COLO829 (cell line): ENCODE measurements around the gene SH2D5.

Experiments used
- DNase-seq: peaks from one replicate; pipeline ENCODE4 v3.0.0; 2012; ENCODE audit warnings: low spot score

The SH2D5 gene

DNA sequence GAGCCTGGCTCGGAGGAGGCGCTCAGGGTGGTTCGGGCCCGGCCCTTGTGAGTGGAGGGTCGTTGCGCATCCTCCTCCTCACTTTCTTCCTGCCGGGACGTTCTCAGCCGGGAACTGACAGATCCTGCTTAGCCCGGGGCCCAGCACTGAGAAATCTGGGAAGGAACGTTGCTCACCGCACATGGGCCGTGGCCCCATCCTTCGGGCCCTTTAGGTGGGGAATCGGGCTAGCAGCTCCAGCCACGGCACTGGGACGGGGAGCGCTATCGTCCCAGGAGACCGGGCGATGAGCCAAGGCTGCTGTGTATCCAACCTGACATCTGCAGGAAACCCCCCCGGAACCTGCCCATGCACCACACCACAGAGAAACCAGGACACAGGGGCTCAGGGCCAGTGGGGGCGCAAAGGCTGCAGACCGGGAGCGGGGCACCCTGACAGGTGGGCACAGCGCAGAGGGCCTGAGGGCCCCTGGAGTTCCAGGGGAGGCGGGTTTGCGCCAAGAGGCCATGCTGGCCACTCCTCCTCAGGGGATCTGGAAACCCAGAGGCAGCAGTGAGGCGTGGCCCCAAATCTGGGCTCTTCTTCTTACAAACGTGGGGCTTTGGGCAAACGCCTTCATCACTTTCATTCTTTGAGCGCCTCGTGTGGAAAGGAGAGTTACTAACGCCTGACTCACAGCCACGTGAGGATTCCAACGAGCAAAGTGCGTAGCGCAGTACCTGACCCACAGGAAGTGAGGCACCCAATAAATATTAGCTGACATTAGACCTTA lies at the start of gene SH2D5:
TSS of gene SH2D5 (minus strand) at position 116 of the 772 bp plus-strand sequence. CDS start 4,659 bp downstream, outside the sequence.
- peak; percentile 91 for DNase-seq

DNA sequence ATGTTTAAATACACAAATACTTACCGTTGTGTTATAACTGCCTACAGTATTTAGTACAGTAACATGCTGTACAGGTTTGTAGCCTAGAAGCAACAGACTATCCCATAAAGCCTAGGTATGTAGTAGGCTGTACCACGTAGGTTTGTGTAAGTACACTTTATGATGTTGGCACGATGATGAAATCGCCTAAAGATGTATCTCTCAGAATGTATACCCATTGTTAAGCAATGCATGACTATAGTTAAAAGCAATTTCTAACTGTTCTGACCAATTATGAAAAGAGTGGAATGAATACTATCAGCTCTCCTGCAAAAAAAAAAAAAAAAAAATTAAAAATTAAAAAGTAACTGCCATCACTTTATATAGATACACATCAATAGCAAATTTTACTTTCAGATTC lies 43.2 kb upstream of the SH2D5 start:
- DNase-seq, result no peak

DNA sequence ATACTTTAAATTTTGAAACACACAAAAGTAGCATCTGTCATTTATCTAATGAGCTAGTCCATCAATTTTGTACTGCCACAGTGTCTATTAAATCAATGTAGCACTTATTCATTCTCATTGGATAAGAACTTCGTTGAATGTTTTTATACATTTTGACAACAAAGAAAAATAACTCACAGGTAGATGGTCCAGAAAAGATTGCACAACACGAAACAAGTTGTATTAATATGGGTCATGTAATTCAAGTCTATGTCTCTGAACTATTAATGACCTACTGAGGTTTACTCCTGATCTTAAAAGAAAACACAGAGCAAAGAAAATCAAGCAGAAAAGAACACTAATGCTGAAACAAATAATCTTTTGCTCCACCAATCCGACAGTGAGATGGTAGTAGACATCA lies 39.3 kb upstream of the SH2D5 start:
- no peak for DNase-seq

DNA sequence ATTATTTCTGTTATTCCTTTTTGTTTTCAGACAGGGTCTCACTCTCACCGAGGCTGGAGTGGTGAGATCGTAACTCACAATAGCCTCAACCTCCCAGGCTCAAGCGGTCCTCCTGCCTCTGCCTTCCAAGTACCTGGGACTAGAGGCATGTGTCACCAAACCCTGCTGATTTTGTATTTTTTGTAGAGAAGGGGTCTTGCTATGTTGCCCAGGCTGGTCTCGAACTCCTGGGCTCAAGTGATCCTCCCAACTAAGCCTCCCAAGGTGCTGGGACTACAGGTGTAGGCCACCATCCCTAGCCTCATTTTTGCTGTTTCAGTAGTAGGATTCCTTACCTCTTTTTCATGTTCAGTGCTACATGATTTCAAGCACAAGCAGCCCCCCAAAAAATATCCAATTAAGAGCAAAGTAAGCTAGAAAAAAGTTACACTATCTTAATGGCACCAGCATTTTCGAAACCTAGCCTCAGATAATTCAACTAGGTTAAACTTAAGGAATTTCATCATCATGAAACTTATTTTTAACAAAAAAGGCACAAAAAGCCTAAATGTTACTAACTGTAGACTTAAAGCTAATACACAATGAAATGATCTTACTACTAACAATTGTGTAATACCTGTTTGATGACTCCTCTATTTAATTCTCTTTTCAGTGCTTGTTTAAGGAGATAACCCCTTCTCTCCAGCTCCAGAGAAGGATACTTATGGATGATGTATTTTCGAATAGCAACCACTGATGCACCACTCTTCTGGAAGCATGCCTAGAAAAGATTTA lies 38.0 kb upstream of the SH2D5 start:
- DNase-seq, result no peak

DNA sequence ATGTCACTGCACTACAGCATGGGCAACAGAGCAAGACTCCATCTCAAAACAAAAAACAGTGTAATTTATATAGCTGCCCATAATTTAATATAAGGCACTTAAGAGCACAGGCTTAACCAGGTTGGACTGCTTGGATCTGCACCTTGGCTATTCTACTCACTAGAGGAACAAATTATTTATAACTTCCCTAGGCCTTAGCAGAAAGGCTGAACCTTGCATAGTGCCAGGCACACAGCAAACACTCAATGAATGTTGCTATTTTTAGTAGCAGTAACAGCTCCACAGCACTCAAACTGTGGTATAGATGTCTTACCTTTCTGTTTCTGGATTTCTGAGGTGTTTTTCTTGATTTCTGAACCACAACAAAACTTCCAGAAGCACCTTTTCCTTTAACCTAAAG lies 34.8 kb upstream of the SH2D5 start:
- no peak for DNase-seq

DNA sequence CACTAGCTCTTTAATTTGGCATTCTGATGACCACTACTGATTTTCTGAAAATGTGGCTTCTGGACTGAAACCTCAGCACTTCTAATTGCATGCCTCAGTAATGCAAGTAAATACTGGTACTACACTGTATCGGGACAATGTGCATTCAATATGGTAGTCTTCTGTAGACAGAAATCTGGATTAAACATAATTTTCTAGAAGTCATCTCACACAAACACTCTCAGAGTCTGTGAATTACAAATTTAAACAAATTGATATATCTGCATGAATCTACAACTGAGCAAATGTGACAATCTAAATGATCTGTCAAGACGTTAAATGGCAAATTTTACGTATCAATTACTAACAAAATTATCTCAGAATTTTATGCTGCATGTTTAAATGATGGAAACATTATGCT lies 30.9 kb upstream of the SH2D5 start:
- DNase-seq, result no peak

DNA sequence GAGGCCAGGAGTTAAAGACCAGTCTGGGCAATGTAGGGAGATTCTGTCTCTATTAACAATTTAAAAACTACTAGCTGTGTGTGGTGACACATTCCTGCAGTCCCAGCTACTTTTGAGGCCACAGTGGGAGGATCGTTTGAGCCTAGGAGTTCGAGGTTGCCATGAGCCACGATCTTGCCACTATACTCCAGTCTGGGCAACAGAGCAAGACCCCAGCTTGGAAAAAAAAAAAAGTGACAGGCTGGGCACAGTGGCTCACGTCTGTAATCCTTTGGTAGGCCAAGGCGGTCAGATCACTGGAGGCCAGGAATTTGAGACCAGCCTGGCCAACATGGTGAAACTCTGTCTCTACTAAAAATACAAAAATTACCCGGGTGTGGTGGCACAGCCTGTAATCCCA lies 27.8 kb upstream of the SH2D5 start:
- no peak for DNase-seq

DNA sequence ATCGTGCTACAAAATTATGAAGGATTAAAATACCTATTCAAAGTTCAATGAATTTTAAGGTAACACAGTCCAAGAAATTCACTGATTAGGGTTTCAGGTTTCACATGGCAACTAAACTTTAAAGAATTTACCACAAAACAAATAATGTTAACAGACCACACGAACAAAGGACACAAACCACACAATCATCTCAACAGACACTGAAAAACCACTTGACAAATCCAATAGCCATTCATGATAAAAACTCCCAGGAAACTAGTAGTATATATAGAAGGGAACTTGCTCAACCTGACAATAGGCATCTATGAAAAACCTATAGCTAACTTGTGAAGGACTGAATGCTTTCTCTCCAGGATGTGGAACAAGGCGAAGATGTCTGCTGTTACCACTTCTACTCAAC lies 21.1 kb upstream of the SH2D5 start:
- no peak for DNase-seq

DNA sequence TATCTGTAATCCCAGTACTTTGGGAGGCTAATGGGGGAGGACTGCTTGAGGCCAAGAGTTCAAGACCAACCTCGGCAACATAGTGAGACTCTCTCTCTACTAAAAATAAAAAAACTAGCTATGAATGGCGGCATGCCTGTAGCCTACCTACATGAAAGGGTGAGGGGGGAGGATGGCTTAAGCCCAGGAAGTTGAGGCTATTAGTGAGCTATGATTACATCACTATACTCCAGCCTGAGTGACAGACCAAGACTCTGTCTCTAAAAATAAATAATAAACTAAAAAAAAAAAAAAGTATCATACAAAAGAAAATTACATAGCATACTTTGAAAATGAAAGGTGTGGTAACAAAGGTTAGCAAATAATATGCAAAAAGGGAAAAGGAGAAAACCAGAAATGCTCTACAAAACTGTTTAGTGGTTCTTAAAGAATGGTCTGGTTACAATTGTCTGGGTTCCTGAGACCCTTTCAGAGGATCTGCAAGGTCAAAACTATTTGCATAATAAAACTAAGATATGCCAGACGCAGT lies 19.0 kb upstream of the SH2D5 start:
- no peak for DNase-seq

DNA sequence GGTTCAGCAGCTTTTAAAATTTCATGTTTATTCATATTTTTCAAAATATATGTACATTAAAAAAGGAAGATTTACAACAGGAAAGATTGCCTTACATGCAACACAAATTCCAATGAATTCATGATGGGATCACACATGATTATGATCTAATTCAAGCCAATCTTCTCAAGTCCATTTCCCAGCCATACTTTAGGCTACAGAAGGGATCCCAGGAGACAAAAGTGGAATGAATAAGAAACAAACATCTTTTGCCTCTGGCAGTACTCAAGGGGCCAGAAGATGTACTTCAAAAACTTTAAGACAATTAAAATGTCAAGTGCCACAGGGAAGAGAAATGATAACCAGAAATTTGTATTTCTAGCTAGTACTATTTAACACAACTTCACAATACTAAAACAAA lies 10.2 kb upstream of the SH2D5 start:
- DNase-seq, result no peak

DNA sequence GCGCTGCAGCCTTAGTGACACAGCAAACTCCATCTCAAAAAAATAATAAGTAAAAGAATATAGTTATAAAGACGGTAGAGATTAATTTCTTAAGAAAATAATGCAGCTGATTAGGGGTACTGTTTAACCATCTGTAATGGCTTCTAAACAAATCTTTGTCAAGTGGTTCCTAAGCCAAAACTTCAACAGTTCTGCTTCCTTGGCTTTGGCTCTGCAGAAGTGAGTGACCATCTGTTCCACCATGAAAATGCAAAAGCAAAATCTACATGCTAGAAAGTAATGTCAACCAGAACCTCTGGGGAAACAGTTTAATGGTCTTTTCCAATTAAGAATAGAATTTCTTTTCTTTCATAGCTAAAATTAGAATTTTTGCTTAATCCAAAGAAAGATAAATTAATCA lies 8.3 kb upstream of the SH2D5 start:
- DNase-seq, result no peak

DNA sequence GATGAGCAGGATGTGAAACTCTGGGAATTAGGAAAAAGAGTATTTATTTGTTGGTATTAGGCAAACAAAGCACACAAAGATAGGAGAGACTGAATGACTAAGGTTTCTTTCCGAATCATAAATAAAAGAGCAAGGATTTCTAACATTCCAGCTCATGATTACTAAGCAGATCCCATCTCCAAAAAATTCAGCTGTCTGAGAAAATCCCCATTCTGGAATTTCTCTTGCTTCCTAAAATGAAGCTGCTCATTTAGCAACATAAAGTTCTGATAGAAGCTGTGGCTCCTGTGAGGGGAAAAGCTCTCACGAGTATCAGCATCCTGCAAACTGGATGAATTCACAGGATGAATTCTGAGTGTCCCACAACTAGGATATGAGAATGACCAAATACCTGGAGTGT lies 6.7 kb upstream of the SH2D5 start:
- peak; percentile 51 for DNase-seq

DNA sequence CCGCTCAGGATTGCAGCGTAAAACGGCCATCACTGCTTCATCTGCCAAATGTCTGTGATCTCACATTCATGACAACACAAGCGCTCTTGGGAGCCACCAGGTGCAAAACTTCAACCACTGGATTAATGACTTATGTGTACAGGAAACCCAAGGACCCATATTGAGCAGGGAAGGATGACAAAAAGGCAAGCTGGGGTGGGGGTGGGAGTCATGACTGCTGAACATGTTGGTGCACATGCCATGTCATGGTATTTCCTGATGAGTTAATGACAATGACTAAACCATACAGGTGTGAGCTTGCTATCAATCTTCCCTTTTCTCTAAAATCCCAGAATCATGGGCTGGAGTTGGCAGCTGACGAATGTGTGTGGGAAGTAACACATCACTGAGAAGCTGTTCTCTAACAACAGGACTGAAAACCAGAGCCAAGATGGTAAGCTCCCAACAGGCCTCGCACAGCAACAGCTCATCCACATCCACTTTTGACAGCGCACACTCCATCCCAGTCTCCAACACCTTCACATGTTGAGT lies 3.1 kb upstream of the SH2D5 start:
- no peak for DNase-seq

DNA sequence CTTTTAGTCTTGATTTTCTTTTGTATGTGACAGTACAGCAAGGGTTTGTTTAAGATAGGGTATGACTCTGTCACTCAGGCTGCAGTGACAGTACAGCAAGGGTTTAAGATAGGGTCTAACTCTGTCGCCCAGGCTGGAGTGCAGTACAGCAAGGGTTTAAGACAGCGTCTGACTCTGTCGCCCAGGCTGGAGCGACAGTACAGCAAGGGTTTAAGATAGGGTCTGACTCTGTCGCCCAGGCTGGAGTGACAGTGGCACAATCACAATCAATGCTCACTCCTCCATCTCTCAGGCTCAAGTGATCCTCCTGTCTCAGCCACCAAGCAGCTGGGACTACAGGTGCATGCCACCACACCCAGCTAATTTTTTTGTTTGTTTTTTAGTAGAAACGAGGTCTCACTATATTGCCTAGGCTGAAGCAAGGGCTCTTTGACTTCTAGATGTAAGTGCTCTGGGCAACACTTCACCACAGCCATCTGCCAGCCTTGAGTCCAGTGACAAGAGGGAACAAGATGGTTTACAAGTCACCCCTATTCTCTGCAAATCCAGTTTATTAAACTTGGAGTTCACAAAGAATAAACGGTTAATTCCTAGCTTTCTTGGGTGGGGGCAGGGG lies 965 bp upstream of the SH2D5 start:
- no peak for DNase-seq

DNA sequence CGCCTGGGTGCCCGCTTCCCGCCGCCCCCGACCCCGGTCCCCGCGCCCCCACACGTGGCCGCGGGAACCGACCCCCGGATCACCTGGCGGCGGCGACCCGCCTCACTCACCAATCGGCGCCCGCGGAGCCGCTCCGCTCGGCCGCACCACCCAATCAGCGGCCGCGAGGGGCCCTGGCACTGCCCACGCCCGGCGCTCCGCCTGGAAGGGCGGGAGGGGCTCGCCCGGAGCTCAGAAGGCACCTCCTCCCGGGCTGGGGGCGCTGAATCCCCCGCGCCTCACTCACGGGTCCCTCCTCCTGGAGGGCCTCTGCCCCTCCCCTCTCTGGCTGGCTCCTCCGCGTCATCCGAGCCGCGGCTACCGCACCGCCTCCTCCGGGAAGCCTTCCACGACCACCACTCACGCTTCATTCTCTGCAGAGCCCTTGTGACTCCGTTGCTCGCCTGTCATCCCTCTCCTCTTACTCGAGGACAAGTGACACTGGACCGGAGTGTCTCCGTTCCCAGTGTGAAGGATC lies 374 bp downstream of the SH2D5 start:
- DNase-seq, result peak; percentile 59

DNA sequence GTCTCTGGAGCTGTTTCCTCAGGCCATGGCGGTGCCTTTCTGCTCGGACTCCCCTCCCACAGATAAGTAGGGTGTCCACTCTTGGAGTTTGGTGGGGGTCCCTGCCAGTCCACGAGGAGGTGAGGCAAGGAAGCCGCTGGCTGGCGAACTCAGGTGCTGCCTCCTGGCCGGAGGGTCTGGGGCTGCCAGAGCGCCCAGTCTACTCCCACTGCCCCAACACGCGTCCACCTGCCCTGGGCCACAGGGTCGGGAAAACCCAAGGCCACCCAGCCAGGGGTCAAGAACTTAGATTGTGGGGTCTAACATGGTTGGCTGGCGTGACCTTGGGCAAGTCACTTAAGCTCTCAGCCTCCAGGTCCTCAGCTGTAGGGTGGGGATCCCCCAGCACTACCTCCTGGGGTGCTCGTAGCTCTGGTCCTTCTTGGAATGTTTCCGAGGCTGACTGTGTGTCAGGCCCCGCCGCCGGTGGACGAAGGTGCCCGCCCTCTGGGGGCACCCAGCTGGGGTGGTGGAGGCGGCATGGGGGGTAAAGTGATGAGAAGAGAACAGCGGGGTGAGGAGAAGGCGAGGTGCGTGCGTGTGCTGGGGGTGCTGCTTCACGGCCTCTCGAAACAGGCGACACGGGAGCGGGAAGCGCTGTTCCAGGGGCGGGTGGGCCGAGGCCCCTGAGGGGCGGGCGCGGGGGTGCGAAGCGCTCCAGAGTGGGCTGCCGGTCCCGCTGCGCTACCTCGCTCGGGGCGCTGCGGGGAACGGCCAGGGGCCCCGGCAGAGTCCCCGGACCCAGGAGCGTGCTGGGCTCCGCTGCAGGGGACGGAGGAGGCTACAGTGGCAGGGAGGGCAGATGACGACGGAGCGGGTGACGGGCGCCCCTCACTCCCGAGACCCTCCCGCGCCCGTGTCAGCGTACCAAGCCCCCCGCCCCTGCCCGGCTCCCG lies 1.2 kb downstream of the SH2D5 start:
- DNase-seq, result no peak

DNA sequence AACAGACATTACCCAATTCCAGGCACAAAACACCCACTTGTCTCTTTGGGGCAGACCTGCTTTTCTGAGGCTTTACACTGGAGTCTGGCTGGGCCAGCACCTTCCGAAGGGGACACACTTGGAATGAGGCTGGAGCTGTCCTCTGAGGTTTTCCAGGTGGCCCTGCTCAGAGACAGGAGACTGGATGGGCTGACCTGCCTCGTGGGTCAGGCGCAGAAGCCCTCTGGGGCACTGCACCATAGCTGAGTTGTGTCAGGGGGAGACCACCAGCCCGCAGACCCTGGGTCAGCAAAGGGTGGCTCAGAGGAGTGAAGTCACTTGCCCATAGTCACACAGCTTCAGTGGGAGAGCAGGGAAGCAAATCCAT lies 1.8 kb downstream of the SH2D5 start:
- no peak for DNase-seq

DNA sequence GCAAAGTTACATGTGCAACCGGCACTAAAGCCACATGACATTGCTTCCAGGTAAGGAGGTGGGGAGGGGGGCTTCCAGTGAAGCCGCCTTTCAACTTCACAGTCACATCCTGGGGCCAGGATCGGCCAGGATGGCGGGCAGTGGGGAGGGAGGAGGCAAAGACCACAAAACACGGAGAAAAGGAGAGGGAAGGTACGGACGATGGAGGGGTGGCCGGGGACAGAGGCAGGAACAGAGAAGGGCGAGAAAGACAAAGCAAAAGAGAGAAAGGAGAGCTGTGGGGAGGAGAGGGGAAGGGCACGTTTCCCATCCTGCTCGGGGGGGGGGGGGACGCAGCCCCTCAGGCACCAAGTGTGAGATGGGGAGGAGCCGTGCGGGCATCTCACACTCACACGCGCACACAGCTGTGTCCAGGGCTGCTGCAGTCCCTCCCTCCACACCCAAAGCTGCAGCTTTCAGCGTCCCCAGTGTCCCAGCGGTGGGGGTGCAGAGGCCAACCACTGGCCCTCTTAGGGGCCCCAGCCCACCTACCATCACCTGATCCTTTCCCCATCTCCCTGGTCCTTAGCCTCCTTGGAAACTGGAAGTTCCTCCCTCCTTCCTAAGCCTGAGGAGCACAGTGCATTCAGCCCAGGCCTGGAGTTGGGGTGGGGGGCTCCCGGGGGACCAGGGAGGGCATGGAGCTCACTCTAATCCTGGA lies 2.4 kb downstream of the SH2D5 start:
- no peak for DNase-seq

DNA sequence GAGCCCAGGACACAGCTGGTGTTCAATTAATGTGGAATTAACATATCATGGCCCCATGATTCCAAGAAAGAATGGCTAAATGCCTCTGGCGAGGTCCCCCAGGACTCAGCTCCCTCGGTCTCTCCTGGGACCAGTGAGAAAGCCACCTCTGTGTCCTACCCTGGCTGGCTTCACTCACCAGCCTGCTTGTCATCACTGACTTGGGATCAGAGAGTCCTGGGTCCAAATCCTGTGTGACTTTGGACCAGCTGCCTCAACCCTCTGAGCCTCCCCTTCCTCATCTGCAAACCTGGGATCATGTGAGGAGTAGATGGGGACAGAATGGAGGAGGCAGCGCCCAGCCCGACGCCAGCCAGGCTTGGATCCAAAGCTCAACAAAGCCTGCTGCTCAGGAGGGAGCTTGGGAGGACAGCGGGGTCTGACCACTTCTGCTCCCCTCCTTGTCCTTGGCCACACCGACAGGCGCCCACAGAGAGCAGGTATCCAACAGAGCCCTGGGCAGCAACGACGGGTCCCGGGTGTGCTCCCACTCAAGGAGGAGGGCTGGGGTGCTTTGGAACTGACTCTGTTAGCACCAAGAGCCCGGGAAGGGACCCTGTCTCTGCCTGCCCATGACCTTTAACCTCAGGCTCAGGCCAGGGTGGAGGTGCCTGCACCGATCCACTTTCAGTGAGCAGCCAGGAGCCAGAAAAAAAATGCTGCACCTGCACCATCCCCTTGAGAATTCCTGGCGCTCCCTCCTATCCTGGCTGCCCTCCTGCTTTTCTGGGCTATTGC lies 3.2 kb downstream of the SH2D5 start:
- DNase-seq, result no peak
